ENCODE measurements around the gene RAP1GAP. TPM values are rescaled to one million over a fixed set of nuclear protein-coding genes. Genes with fewer than 3 reads are reported as not detected.

RAP1GAP gene
- total RNA-seq, 4 donors from 2014 or later, result 14.1 to 37.4 (median 28.8) TPM

- TF ChIP-seq EP300 (IDR thresholded peaks at IDR 0.05; ENCODE audit: low read depth) (no peak), POLR2AphosphoS5 (IDR thresholded peaks at IDR 0.05) (no peak), POLR2A (IDR thresholded peaks at IDR 0.05) (no peak), CTCF (IDR thresholded peaks at IDR 0.05) (no peak)
- in situ Hi-C loops (cut with MboI; ENCODE audit: low pct_ligation_motif_present in 1 of 4, low pct_unique_long_range_greater_than_20kb in 1 of 4, low sequenced_read_pairs in 3 of 4), result no loop called here
- 69% methylated on average over 4 of the region's 4 CpGs; no CpG with 5 or more reads in 1 of the 2 donors for WGBS, 2 donors (ENCODE audit: low coverage in 1 of 2)
- Histone ChIP-seq H3K4me3 (no peak overlapping the region), H3K27me3 (peaks cover 4% of the 10 kb centered on the region), H3K4me1 (peaks cover 0 to 12% (median 3%) of the 10 kb centered on the region in 4 donors), H3K36me3 (no peaks in the 10 kb centered on the region), H3K27ac (no peak overlapping the region), H3K9me3 (no peaks in the 10 kb centered on the region)
- no peak for DNase-seq
- intact Hi-C loops (cut with DNase I; ENCODE audit: low total_unique reads), result loop anchor here (5.0 kb wide), 1 partner anchor 1691 kb away; no protein-coding TSS in a partner anchor
These were observed 98.3 kb downstream of the RAP1GAP start for GRCh38 chr1:21570885-21571284.

GRCh38 chr1:21570528-21570875 is 98.7 kb downstream of the RAP1GAP start:
- 86% methylated on average over 5 of the region's 5 CpGs; no CpG with 5 or more reads in 1 of the 2 donors for WGBS, 2 donors (ENCODE audit: low coverage in 1 of 2)
- in situ Hi-C loops (cut with MboI; ENCODE audit: low pct_ligation_motif_present in 1 of 4, low pct_unique_long_range_greater_than_20kb in 1 of 4, low sequenced_read_pairs in 3 of 4), result no loop called here
- DNase-seq, result no peak
- Histone ChIP-seq H3K27ac (no peak overlapping the region), H3K4me3 (no peak overlapping the region), H3K4me1 (peaks cover 0 to 12% (median 3%) of the 10 kb centered on the region in 4 donors), H3K27me3 (peaks cover 4% of the 10 kb centered on the region), H3K9me3 (no peaks in the 10 kb centered on the region), H3K36me3 (no peaks in the 10 kb centered on the region)
- TF ChIP-seq CTCF (IDR thresholded peaks at IDR 0.05) (no peak), POLR2A (IDR thresholded peaks at IDR 0.05) (no peak), POLR2AphosphoS5 (IDR thresholded peaks at IDR 0.05) (no peak), EP300 (IDR thresholded peaks at IDR 0.05; ENCODE audit: low read depth) (no peak)
- intact Hi-C loops (cut with DNase I; ENCODE audit: low total_unique reads), result loop anchor here (5.0 kb wide), 1 partner anchor 1692 kb away; no protein-coding TSS in a partner anchor

- H3K27me3 ChIP-seq, result peaks cover 4% of the 10 kb centered on the region
- TF ChIP-seq CTCF (IDR thresholded peaks at IDR 0.05) (no peak), POLR2AphosphoS5 (IDR thresholded peaks at IDR 0.05) (no peak), POLR2A (IDR thresholded peaks at IDR 0.05) (no peak), EP300 (IDR thresholded peaks at IDR 0.05; ENCODE audit: low read depth) (no peak)
- 80% methylated on average over 10 of the region's 10 CpGs; no CpG with 5 or more reads in 1 of the 2 donors for WGBS, 2 donors (ENCODE audit: low coverage in 1 of 2)
- H3K4me1 ChIP-seq, result peaks cover 0 to 12% (median 3%) of the 10 kb centered on the region in 4 donors
- in situ Hi-C loops (cut with MboI; ENCODE audit: low pct_ligation_motif_present in 1 of 4, low pct_unique_long_range_greater_than_20kb in 1 of 4, low sequenced_read_pairs in 3 of 4), result no loop called here
- no peak overlapping the region for H3K4me3 ChIP-seq
- no peaks in the 10 kb centered on the region for H3K36me3 ChIP-seq
- no peak overlapping the region for H3K27ac ChIP-seq
- DNase-seq, result no peak
- H3K9me3 ChIP-seq, result no peaks in the 10 kb centered on the region
- intact Hi-C loops (cut with DNase I; ENCODE audit: low total_unique reads), result loop anchor here (5.0 kb wide), 1 partner anchor 1692 kb away; no protein-coding TSS in a partner anchor
These were observed 99.2 kb downstream of the RAP1GAP start for GRCh38 chr1:21569820-21570527.

GRCh38 chr1:21568809-21569385 is 100.3 kb downstream of the RAP1GAP start:
- DNase-seq, result no peak
- in situ Hi-C loops (cut with MboI; ENCODE audit: low pct_ligation_motif_present in 1 of 4, low pct_unique_long_range_greater_than_20kb in 1 of 4, low sequenced_read_pairs in 3 of 4), result no loop called here
- Histone ChIP-seq H3K4me3 (no peak overlapping the region), H3K4me1 (peaks cover 0 to 3% (median 0%) of the 10 kb centered on the region in 4 donors), H3K36me3 (no peaks in the 10 kb centered on the region), H3K9me3 (no peaks in the 10 kb centered on the region), H3K27me3 (no peaks in the 10 kb centered on the region), H3K27ac (no peak overlapping the region)
- TF ChIP-seq POLR2A (IDR thresholded peaks at IDR 0.05), result no peak
- TF ChIP-seq CTCF (IDR thresholded peaks at IDR 0.05), result no peak
- TF ChIP-seq EP300 (IDR thresholded peaks at IDR 0.05; ENCODE audit: low read depth), result no peak
- TF ChIP-seq POLR2AphosphoS5 (IDR thresholded peaks at IDR 0.05), result no peak
- intact Hi-C loops (cut with DNase I; ENCODE audit: low total_unique reads), result no loop called here
- WGBS, 2 donors (ENCODE audit: low coverage in 1 of 2), result 75% methylated on average over 10 of the region's 10 CpGs; no CpG with 5 or more reads in 1 of the 2 donors

Data from transverse colon (tissue), 4 donors.